Left cardiac atrium (tissue), 4 donors: ENCODE results near the gene RTN4IP1. TPM values are rescaled to one million over a fixed set of nuclear protein-coding genes. Genes with fewer than 3 reads are reported as not detected.
"Not testable (repeated sequence)": the region's sequence is repeated elsewhere in the genome, so short reads cannot be mapped to it uniquely, and the experiment has no call there.

Experiments
- ATAC-seq, 2 donors: fragments of 200-7000 bp; cut with Tn5 transposase; one replicate each; pipeline ENCODE4 v1.9.1; 2020; ENCODE audit warnings: mild to moderate bottlenecking in 2 of 2, moderate library complexity in 2 of 2
- DNase-seq: peaks from one replicate; pipeline ENCODE4 v3.0.0-alpha.2; 2020
- intact Hi-C, 2 donors: fragments of 100-400 bp; cut with DNase I; formaldehyde crosslinking; loops; one replicate each; pipeline versions ENCODE4 v1.14.1 to v1.15.1; 2022 to 2023
- total RNA-seq, 2 donors: library from RNA; stranded (reverse); fragmentation: NEBNext Ultra II Directional; extraction: Animal tissue kit (Norgen Biotek cat#: 25700); gene quantifications; one replicate each; pipeline ENCODE4 v1.2.1, GENCODE V29; 2021
- donor health status: DM: no; HTN: yes; CAD: no.
- donor health status: DM: no; HTN: yes; CAD: no; lungs with severe emphysema.
- donor health status: DM: yes; HTN: yes; CAD: no.
- donor health status: Dilated cardiomyopathy.

Gene RTN4IP1
- total RNA-seq, 2 donors from 2014 or later = 10.4 to 12.9 TPM

GRCh38 chr6:106599440-106599839 is 29.9 kb downstream of the RTN4IP1 start:
- no peak for ATAC-seq
- no peak for DNase-seq
- intact Hi-C loops = no loop called here

- ATAC-seq = peak in 1 of 2 donors; percentile 30
These were observed 38.0 kb downstream of the RTN4IP1 start for GRCh38 chr6:106591111-106591825.

GRCh38 chr6:106588937-106589336 is 40.4 kb downstream of the RTN4IP1 start:
- ATAC-seq, intact Hi-C loops: not testable (repeated sequence)

More at GRCh38 chr6:106591111-106591825, 38.0 kb downstream of the RTN4IP1 start:
- intact Hi-C loops = no loop called here
- no peak for DNase-seq

GRCh38 chr6:106586815-106587415 is 42.4 kb downstream of the RTN4IP1 start:
- ATAC-seq (no peak), DNase-seq (no peak)
- intact Hi-C loops = no loop called here

More at GRCh38 chr6:106588937-106589336, 40.4 kb downstream of the RTN4IP1 start:
- DNase-seq = not testable (repeated sequence)

- intact Hi-C loops = no loop called here
- ATAC-seq = no peak
- DNase-seq = no peak
These were observed 47.8 kb downstream of the RTN4IP1 start for GRCh38 chr6:106581468-106581867.

GRCh38 chr6:106579281-106579680 is 50.0 kb downstream of the RTN4IP1 start:
- DNase-seq = no peak
- intact Hi-C loops = no loop called here
- ATAC-seq = no peak

- ATAC-seq (no peak), DNase-seq (no peak)
- intact Hi-C loops = no loop called here
These were observed 54.4 kb downstream of the RTN4IP1 start for GRCh38 chr6:106574741-106575458.

- no peak for ATAC-seq
- intact Hi-C loops = no loop called here
- DNase-seq = no peak
These were observed 56.3 kb downstream of the RTN4IP1 start for GRCh38 chr6:106572875-106573585.

- DNase-seq (no peak), ATAC-seq (no peak)
- intact Hi-C loops = no loop called here
These were observed 56.9 kb downstream of the RTN4IP1 start for GRCh38 chr6:106572436-106572835.

GRCh38 chr6:106569428-106569827 is 59.9 kb downstream of the RTN4IP1 start:
- intact Hi-C loops = loop anchor here (5.0 kb wide), 2 partner anchors 122 to 232 kb away; no protein-coding TSS in a partner anchor
- DNase-seq (no peak), ATAC-seq (no peak)

- intact Hi-C loops = loop anchor here (5.0 kb wide), 2 partner anchors 121 to 231 kb away; no protein-coding TSS in a partner anchor
- DNase-seq (no peak), ATAC-seq (no peak)
These were observed 60.8 kb downstream of the RTN4IP1 start for GRCh38 chr6:106568530-106568929.

- ATAC-seq (no peak), DNase-seq (no peak)
- intact Hi-C loops = no loop called here
These were observed 64.8 kb downstream of the RTN4IP1 start for GRCh38 chr6:106564476-106564875.

GRCh38 chr6:106563614-106564013 is 65.7 kb downstream of the RTN4IP1 start:
- ATAC-seq (no peak), DNase-seq (no peak)
- intact Hi-C loops = no loop called here

GRCh38 chr6:106561686-106562405 is 67.5 kb downstream of the RTN4IP1 start:
- no peak for ATAC-seq
- DNase-seq = no peak
- intact Hi-C loops = no loop called here

- intact Hi-C loops = no loop called here
- DNase-seq (no peak), ATAC-seq (no peak)
These were observed 68.2 kb downstream of the RTN4IP1 start for GRCh38 chr6:106560996-106561685.

GRCh38 chr6:106559659-106560058 is 69.6 kb downstream of the RTN4IP1 start:
- intact Hi-C loops, DNase-seq, ATAC-seq: not testable (repeated sequence)

- intact Hi-C loops = no loop called here
- DNase-seq (no peak), ATAC-seq (no peak)
These were observed 70.9 kb downstream of the RTN4IP1 start for GRCh38 chr6:106558364-106558763.

- ATAC-seq (no peak), DNase-seq (no peak)
- intact Hi-C loops = no loop called here
These were observed 71.5 kb downstream of the RTN4IP1 start for GRCh38 chr6:106557837-106558236.
